ENCODE measurements around the gene TGFB1.

Gene TGFB1

GRCh38 chr19:41332468-41332867, 21.3 kb downstream of the TGFB1 start:
- TF ChIP-seq RARB (CRISPR knock-in tag; IDR thresholded peaks at IDR 0.05), result no peak
- TF ChIP-seq PATZ1 (CRISPR knock-in tag; IDR thresholded peaks at IDR 0.05; ENCODE audit: borderline replicate concordance), result no peak
- TF ChIP-seq ESRRG (CRISPR knock-in tag; IDR thresholded peaks at IDR 0.05), result no peak
- TF ChIP-seq CSDC2 (CRISPR knock-in tag; IDR thresholded peaks at IDR 0.05), result no peak
- TF ChIP-seq, protein P1, sequence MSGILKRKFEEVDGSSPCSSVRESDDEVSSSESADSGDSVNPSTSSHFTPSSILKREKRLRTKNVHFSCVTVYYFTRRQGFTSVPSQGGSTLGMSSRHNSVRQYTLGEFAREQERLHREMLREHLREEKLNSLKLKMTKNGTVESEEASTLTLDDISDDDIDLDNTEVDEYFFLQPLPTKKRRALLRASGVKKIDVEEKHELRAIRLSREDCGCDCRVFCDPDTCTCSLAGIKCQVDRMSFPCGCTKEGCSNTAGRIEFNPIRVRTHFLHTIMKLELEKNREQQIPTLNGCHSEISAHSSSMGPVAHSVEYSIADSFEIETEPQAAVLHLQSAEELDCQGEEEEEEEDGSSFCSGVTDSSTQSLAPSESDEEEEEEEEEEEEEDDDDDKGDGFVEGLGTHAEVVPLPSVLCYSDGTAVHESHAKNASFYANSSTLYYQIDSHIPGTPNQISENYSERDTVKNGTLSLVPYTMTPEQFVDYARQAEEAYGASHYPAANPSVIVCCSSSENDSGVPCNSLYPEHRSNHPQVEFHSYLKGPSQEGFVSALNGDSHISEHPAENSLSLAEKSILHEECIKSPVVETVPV (CRISPR knock-in tag; IDR thresholded peaks at IDR 0.05), result no peak
- no peak for TF ChIP-seq ZC3H10 (CRISPR knock-in tag; IDR thresholded peaks at IDR 0.05)
- no peak for TF ChIP-seq ZNF8 (CRISPR knock-in tag; IDR thresholded peaks at IDR 0.05)
- TF ChIP-seq SNAI2 (CRISPR knock-in tag; IDR thresholded peaks at IDR 0.05), result no peak
- TF ChIP-seq TCF4 (CRISPR knock-in tag; IDR thresholded peaks at IDR 0.05; ENCODE audit: borderline replicate concordance), result no peak
- no peak for TF ChIP-seq ARNTL (CRISPR knock-in tag; IDR thresholded peaks at IDR 0.05; ENCODE audit: borderline replicate concordance, low read depth)
- TF ChIP-seq ISL1 (CRISPR knock-in tag; IDR thresholded peaks at IDR 0.05), result no peak
- TF ChIP-seq PPARA (CRISPR knock-in tag; IDR thresholded peaks at IDR 0.05; ENCODE audit: borderline replicate concordance), result no peak
- no peak for TF ChIP-seq ZNF565 (CRISPR knock-in tag; conservative IDR thresholded peaks at IDR 0.05; ENCODE audit: low read depth)
- ATAC-seq, result no peak

- TF ChIP-seq TSHZ2 (CRISPR knock-in tag; IDR thresholded peaks at IDR 0.05) (no peak), ZFP30 (CRISPR knock-in tag; IDR thresholded peaks at IDR 0.05) (no peak), CREB5 (CRISPR knock-in tag; IDR thresholded peaks at IDR 0.05; ENCODE audit: low read depth) (no peak), ZC3H10 (CRISPR knock-in tag; IDR thresholded peaks at IDR 0.05) (no peak), OSR1 (CRISPR knock-in tag; IDR thresholded peaks at IDR 0.05) (no peak), TCF4 (CRISPR knock-in tag; IDR thresholded peaks at IDR 0.05; ENCODE audit: borderline replicate concordance) (no peak), ZFP3 (CRISPR knock-in tag; IDR thresholded peaks at IDR 0.05) (no peak), ISL1 (CRISPR knock-in tag; IDR thresholded peaks at IDR 0.05) (no peak), RARB (CRISPR knock-in tag; IDR thresholded peaks at IDR 0.05) (no peak), ZNF565 (CRISPR knock-in tag; conservative IDR thresholded peaks at IDR 0.05; ENCODE audit: low read depth) (no peak), ZNF8 (CRISPR knock-in tag; IDR thresholded peaks at IDR 0.05) (no peak), ESRRG (CRISPR knock-in tag; IDR thresholded peaks at IDR 0.05) (no peak), PATZ1 (CRISPR knock-in tag; IDR thresholded peaks at IDR 0.05; ENCODE audit: borderline replicate concordance) (no peak), ZNF70 (CRISPR knock-in tag; IDR thresholded peaks at IDR 0.05) (no peak), SNAI2 (CRISPR knock-in tag; IDR thresholded peaks at IDR 0.05) (no peak), CSDC2 (CRISPR knock-in tag; IDR thresholded peaks at IDR 0.05) (no peak), TOX (CRISPR knock-in tag; IDR thresholded peaks at IDR 0.05; ENCODE audit: borderline replicate concordance) (no peak), GLIS3 (CRISPR knock-in tag; IDR thresholded peaks at IDR 0.05) (no peak), PPARA (CRISPR knock-in tag; IDR thresholded peaks at IDR 0.05; ENCODE audit: borderline replicate concordance) (no peak)
- TF ChIP-seq, protein P1 (CRISPR knock-in tag; IDR thresholded peaks at IDR 0.05), result no peak
- ATAC-seq, result no peak
These were observed 21.7 kb downstream of the TGFB1 start for GRCh38 chr19:41332000-41332399.
